Esophagus (tissue), 2 donors: ENCODE data around the gene MAT1A. TPM values are rescaled to one million over a fixed set of nuclear protein-coding genes. Genes with fewer than 3 reads are reported as not detected.
"Not testable (repeated sequence)": the region's sequence is repeated elsewhere in the genome, so short reads cannot be mapped to it uniquely, and the experiment has no call there.

Experiments used
- H3K27ac ChIP-seq, 2 donors: one replicate each; pipeline ENCODE4 v1.5.1; 2013; ENCODE audit warnings: low read depth in 2 of 2, mild to moderate bottlenecking in 2 of 2, inconsistent platforms in 1 of 2, low read length in 1 of 2, moderate library complexity in 1 of 2
- H3K27me3 ChIP-seq, 2 donors: one replicate each; pipeline ENCODE4 v1.6.1; 2013; ENCODE audit warnings: low read length in 2 of 2, control low read depth in 1 of 2, mild to moderate bottlenecking in 1 of 2; ENCODE audit not compliant: insufficient read depth in 2 of 2, control insufficient read depth in 1 of 2
- H3K36me3 ChIP-seq, 2 donors: one replicate each; pipeline ENCODE4 v1.6.1; 2013; ENCODE audit warnings: low read length in 1 of 2; ENCODE audit not compliant: control insufficient read depth in 2 of 2, insufficient read depth in 2 of 2
- H3K4me1 ChIP-seq, 2 donors: one replicate each; pipeline ENCODE4 v1.6.1; 2013; ENCODE audit warnings: low read length in 1 of 2; ENCODE audit not compliant: control insufficient read depth in 2 of 2, insufficient read depth in 2 of 2
- H3K4me3 ChIP-seq, 2 donors: one replicate each; pipeline ENCODE4 v1.5.1; 2013; ENCODE audit warnings: low read length in 2 of 2, mild to moderate bottlenecking in 2 of 2, low read depth in 1 of 2, moderate library complexity in 1 of 2
- H3K9me3 ChIP-seq, 2 donors: one replicate each; pipeline ENCODE4 v1.6.1; 2013; ENCODE audit warnings: mild to moderate bottlenecking in 2 of 2, low read depth in 1 of 2, low read length in 1 of 2, moderate library complexity in 1 of 2; ENCODE audit not compliant: control insufficient read depth in 2 of 2, insufficient read depth in 1 of 2
- WGBS, 2 donors: extraction: QIAGEN DNeasy Blood & Tissue Kit; methylation state at CpG; one replicate each; pipeline ENCODE4 v1.1.7; 2013; 5-methylcytosine and 5-hydroxymethylcytosine counted together
- polyA plus RNA-seq, 2 donors: library from polyadenylated mRNA; stranded (reverse); fragments of 200-250 nt; gene quantifications; one replicate each; pipeline ENCODE4 v1.2.3, GENCODE V29; 2013
- donor health status: healthy with polysubstance abuse.
- donor health status: Bipolar disorder and iron deficiency.

Gene MAT1A
- polyA plus RNA-seq, 2 donors = 0.14 to 0.22 TPM

- not testable (repeated sequence) for H3K4me3 ChIP-seq, H3K4me1 ChIP-seq, H3K36me3 ChIP-seq, H3K27me3 ChIP-seq, H3K27ac ChIP-seq, H3K9me3 ChIP-seq
- 91 to 99% methylated on average over 5 of the region's 5 CpGs for WGBS, 2 donors
Measured at GRCh38 chr10:80236457-80236856, 53.0 kb downstream of the MAT1A start.

- H3K36me3 ChIP-seq, H3K27me3 ChIP-seq, H3K27ac ChIP-seq, H3K4me1 ChIP-seq, H3K9me3 ChIP-seq, H3K4me3 ChIP-seq: not testable (repeated sequence)
- WGBS, 2 donors = 81 to 82% methylated on average over 11 of the region's 11 CpGs
Measured at GRCh38 chr10:80234331-80235235, 54.9 kb downstream of the MAT1A start.

GRCh38 chr10:80233871-80234270, 55.6 kb downstream of the MAT1A start:
- WGBS, 2 donors = 75 to 79% methylated on average over 1 of the region's 1 CpG
- not testable (repeated sequence) for H3K27ac ChIP-seq

GRCh38 chr10:80226723-80227122, 62.7 kb downstream of the MAT1A start:
- 82 to 89% methylated on average over 4 of the region's 4 CpGs for WGBS, 2 donors

More at GRCh38 chr10:80233871-80234270, 55.6 kb downstream of the MAT1A start:
- not testable (repeated sequence) for H3K4me3 ChIP-seq, H3K4me1 ChIP-seq, H3K9me3 ChIP-seq, H3K36me3 ChIP-seq, H3K27me3 ChIP-seq

GRCh38 chr10:80223031-80223419, 66.4 kb downstream of the MAT1A start:
- WGBS, 2 donors = 29 to 74% methylated on average over 1 to 2 of the region's 5 CpGs
- H3K9me3 ChIP-seq, H3K36me3 ChIP-seq, H3K4me1 ChIP-seq, H3K4me3 ChIP-seq, H3K27me3 ChIP-seq, H3K27ac ChIP-seq: not testable (repeated sequence)

More at GRCh38 chr10:80226723-80227122, 62.7 kb downstream of the MAT1A start:
- not testable (repeated sequence) for H3K27ac ChIP-seq, H3K4me3 ChIP-seq, H3K4me1 ChIP-seq, H3K9me3 ChIP-seq, H3K36me3 ChIP-seq, H3K27me3 ChIP-seq

Other genes with a start within 250 kb of the MAT1A start
- 10 to 100 TPM; 24.9 to 39.3 TPM for gene TMEM254, start 211.0 kb downstream of the MAT1A start, polyA plus RNA-seq
- 1 to 10 TPM; 5.5 to 5.8 TPM for gene PLAC9, start 156.9 kb downstream of the MAT1A start, polyA plus RNA-seq
- 100 to 1,000 TPM; 155 to 287 TPM for gene ANXA11, start 84.1 kb downstream of the MAT1A start, polyA plus RNA-seq
- not detected for gene DYDC1, start 67.1 kb upstream of the MAT1A start, polyA plus RNA-seq
- gene DYDC2, start 67.1 kb upstream of the MAT1A start, polyA plus RNA-seq = under 1 TPM; 0.34 to 0.77 TPM
- gene PRXL2A, start 118.9 kb upstream of the MAT1A start, polyA plus RNA-seq = 10 to 100 TPM; 47.3 to 87.9 TPM
- gene TSPAN14, start 164.7 kb upstream of the MAT1A start, polyA plus RNA-seq = 10 to 100 TPM; 50.6 to 63.2 TPM
- under 1 TPM in 1 of 2 donors, not detected in 1; 0.02 TPM for gene SH2D4B, start 248.2 kb upstream of the MAT1A start, polyA plus RNA-seq